Colonic mucosa (tissue), 4 donors: ENCODE data around the gene NDUFS8. TPM values are rescaled to one million over a fixed set of nuclear protein-coding genes. Genes with fewer than 3 reads are reported as not detected.

ENCODE experiments used
- DNase-seq: peaks from one replicate; pipeline ENCODE4 v3.0.0-alpha.2; 2020
- H3K27ac ChIP-seq: fragments of 200-600 bp; one replicate; pipeline ENCODE4 v1.8.0; 2021
- H3K27me3 ChIP-seq: fragments of 200-600 bp; one replicate; pipeline ENCODE4 v1.8.0; 2021
- H3K36me3 ChIP-seq: fragments of 200-600 bp; one replicate; pipeline ENCODE4 v1.8.0; 2021
- H3K4me1 ChIP-seq: fragments of 200-600 bp; one replicate; pipeline ENCODE4 v1.8.0; 2021; ENCODE audit warnings: mild to moderate bottlenecking
- H3K4me3 ChIP-seq: fragments of 200-600 bp; one replicate; pipeline ENCODE4 v1.8.0; 2021
- H3K9ac ChIP-seq, 2 donors: one replicate each; pipeline ENCODE4 v1.7.0; 2013; ENCODE audit warnings: control low read depth in 2 of 2, low read depth in 2 of 2, low read length in 2 of 2
- H3K9me3 ChIP-seq: fragments of 200-600 bp; one replicate; pipeline ENCODE4 v1.8.0; 2021
- intact Hi-C: fragments of 100-400 bp; cut with DNase I; formaldehyde crosslinking; loops from one replicate; pipeline ENCODE4 v1.14.1; 2022
- total RNA-seq, 2 donors: library from RNA; stranded (reverse); fragmentation: NEBNext Ultra II Directional in 1 of 2; extraction: Animal tissue kit (Norgen Biotek cat#: 25700) in 1 of 2; gene quantifications; one replicate each; pipeline ENCODE4 v1.2.1, GENCODE V29; 2021
- TF ChIP-seq, protein P1 (sequence below): fragments of 200-600 bp; IDR thresholded peaks from one replicate; pipeline ENCODE4 v1.8.0; 2022; ENCODE audit warnings: antibody characterized with exemption, mild to moderate bottlenecking
- donor health status: healthy.
- donor health status: DM: no; HTN: no; CAD: no.
- donor health status: DM: no; HTN: no; CAD: no.

Gene NDUFS8
- total RNA-seq, 2 donors from 2014 or later, result 149 to 247 TPM

- Histone ChIP-seq H3K36me3 (no peaks in the 10 kb centered on the region), H3K4me3 (no peak overlapping the region), H3K9me3 (no peaks in the 10 kb centered on the region), H3K27me3 (no peaks in the 10 kb centered on the region), H3K4me1 (peaks cover 4% of the 10 kb centered on the region), H3K27ac (no peak overlapping the region), H3K9ac (peak overlapping the region; percentile 9 to 83)
- DNase-seq, result no peak
- intact Hi-C loops, result no loop called here
- TF ChIP-seq, protein P1, sequence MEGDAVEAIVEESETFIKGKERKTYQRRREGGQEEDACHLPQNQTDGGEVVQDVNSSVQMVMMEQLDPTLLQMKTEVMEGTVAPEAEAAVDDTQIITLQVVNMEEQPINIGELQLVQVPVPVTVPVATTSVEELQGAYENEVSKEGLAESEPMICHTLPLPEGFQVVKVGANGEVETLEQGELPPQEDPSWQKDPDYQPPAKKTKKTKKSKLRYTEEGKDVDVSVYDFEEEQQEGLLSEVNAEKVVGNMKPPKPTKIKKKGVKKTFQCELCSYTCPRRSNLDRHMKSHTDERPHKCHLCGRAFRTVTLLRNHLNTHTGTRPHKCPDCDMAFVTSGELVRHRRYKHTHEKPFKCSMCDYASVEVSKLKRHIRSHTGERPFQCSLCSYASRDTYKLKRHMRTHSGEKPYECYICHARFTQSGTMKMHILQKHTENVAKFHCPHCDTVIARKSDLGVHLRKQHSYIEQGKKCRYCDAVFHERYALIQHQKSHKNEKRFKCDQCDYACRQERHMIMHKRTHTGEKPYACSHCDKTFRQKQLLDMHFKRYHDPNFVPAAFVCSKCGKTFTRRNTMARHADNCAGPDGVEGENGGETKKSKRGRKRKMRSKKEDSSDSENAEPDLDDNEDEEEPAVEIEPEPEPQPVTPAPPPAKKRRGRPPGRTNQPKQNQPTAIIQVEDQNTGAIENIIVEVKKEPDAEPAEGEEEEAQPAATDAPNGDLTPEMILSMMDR, result no peak
Observed at GRCh38 chr11:68032003-68032402, 1.5 kb downstream of the NDUFS8 start.

DNA sequence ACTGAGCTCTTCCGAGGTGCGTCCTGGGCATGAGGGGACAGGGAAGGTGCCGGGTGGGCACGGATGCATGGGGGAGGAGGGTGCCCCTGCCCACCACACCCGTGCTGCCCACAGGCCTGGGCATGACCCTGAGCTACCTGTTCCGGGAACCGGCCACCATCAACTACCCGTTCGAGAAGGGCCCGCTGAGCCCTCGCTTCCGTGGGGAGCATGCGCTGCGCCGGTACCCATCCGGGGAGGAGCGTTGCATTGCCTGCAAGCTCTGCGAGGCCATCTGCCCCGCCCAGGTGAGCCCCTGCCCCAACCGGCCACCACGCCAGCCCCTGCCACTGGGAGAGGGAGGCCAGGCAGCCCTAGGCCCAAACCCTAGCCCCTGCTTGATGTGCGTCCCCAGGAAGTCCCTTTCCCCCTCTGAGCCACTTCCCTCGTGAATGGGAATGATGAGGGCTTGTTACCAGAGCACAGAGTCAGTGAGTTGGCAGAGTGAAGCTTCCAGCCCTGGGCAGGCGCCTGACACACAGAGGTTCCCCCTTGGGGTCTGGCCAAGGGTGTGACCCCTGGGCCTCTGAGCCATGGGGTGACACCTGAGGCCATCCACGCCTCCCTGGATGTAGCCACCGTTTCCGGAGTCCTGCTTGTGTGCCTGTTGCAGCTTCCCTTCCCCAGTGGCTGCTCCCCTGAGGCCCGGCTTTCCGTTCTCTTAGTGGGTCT is 2.7 kb downstream of the NDUFS8 start:
- Histone ChIP-seq H3K4me1 (peaks cover 8% of the 10 kb centered on the region), H3K9me3 (no peaks in the 10 kb centered on the region), H3K27me3 (no peaks in the 10 kb centered on the region), H3K9ac (no peak overlapping the region), H3K36me3 (no peaks in the 10 kb centered on the region), H3K27ac (no peak overlapping the region), H3K4me3 (no peak overlapping the region)
- no peak for DNase-seq
- intact Hi-C loops, result no loop called here
- TF ChIP-seq, protein P1, result no peak

- Histone ChIP-seq H3K9ac (no peak overlapping the region), H3K4me1 (peaks cover 12% of the 10 kb centered on the region), H3K27ac (no peak overlapping the region), H3K9me3 (no peaks in the 10 kb centered on the region), H3K36me3 (no peaks in the 10 kb centered on the region), H3K27me3 (no peaks in the 10 kb centered on the region), H3K4me3 (no peak overlapping the region)
- TF ChIP-seq, protein P1, result no peak
- intact Hi-C loops, result no loop called here
- no peak for DNase-seq
Observed at GRCh38 chr11:68033708-68034045, 3.2 kb downstream of the NDUFS8 start.

- Histone ChIP-seq H3K27ac (no peak overlapping the region), H3K9me3 (no peaks in the 10 kb centered on the region), H3K36me3 (no peaks in the 10 kb centered on the region), H3K9ac (no peak overlapping the region), H3K4me1 (peaks cover 12% of the 10 kb centered on the region), H3K4me3 (no peak overlapping the region), H3K27me3 (no peaks in the 10 kb centered on the region)
- no peak for DNase-seq
- intact Hi-C loops, result no loop called here
- TF ChIP-seq, protein P1, result no peak
Observed at GRCh38 chr11:68035266-68035876, 4.9 kb downstream of the NDUFS8 start.

- Histone ChIP-seq H3K9me3 (no peaks in the 10 kb centered on the region), H3K36me3 (no peaks in the 10 kb centered on the region), H3K4me3 (no peak overlapping the region), H3K27ac (peak overlapping the region; percentile 70), H3K9ac (peak overlapping the region in 1 of 2 donors; percentile 46), H3K27me3 (no peaks in the 10 kb centered on the region), H3K4me1 (peaks cover 16% of the 10 kb centered on the region)
- intact Hi-C loops, result no loop called here
- DNase-seq, result no peak
- TF ChIP-seq, protein P1, result no peak
Observed at GRCh38 chr11:68036141-68036716, 5.7 kb downstream of the NDUFS8 start.
